ENCODE measurements around the gene SPAG5.

Gene SPAG5

DNA sequence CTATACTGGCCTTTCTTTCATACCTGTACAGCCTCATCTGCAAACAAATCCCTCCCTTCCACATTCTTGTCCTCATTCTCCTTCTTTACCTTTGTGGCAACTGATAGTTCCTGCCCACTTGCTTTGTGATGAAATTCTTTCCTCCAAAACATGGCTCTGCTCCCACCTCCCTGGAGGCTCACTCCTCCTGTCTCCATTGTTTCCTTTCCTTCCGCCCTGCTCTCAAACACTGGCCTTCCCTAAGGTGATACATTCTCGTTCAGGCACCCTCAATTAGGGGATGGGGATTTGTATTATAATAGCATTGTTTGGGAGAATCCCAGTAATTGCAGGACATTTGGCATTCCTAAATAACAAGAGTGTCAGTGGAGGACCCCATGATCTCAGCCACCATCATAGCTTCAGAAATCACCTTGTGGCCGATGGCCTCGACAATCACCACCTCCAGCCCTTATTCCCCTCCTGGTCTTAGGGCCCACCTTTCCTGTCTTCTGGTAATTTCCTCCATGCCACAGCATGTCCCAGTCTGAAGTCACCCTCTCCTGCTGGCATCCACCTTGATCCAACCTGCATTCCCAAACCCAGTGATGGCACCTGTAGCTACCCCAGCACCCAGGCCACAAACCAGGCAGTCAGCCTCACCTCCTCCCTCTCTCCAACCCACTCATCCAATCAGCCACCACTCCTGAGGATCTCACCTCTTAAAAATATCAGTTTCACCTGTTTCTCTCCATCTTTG, 54.3 kb downstream of the SPAG5 start:
- no peak for DNase-seq

DNA sequence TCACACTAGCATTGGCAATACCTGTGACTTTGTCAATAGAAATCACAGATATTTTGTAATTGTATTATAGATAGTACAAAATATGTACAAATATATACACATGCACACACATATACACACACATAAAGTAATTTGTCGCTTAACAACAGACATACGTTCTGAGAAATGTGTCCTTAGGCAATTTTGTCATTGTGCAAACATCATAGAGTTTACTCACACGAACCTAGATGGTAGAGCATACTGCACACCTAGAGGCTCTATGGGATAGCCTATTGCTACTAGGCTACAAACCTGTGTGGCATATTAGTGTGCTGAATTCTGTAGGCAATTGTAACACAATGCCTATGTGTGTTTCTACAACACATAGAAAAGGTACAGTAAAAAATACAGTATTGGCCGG, 57.4 kb downstream of the SPAG5 start:
- no peak for DNase-seq

DNA sequence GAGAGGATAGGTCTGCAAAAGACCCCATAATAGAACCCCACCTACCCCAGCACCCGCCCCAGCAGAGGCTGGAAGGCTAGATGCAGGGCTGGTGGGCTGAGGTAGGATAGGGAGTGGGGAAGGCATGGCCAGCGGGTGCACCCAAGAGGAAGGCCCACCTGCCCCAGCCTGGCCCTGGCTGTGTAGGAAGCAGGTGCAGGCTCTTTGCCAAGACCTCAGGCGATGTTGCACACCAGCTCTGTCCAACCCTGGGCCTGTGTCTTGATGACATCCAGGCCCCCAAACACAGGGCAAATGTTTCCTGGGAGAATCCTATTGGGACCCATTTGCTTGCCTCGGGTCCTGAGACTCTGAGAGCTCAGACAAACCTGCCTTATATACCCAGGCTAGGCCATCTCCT, 58.6 kb downstream of the SPAG5 start:
- DNase-seq, result no peak

DNA sequence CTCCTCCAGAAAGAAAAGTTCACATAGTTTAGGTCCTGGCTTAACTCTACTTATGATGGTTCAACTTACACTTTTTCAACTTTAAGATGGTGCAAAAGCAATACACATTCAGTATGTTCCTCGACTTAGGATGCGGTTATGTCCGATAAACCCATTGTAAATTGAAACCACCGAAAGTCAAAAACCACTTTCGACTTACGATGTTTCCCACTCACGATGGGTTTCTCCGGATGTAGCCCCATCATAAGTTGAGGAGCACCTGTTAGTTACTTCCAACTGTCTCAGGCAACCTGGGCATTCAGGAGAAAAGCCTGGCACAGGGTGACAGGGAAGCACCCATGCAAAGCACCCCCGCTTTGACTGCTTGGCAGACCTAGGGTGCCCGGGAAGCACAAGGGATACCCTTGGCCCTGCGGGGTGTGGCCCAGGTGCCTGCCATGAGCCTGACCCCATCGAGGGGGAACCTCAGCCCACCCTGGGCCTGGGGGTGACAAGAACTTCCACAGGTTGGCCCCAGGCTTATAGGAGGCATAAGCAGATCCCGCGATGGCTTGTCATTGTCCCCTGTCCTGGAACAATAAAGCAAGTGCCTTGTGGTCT, 60.4 kb downstream of the SPAG5 start:
- no peak for DNase-seq

DNA sequence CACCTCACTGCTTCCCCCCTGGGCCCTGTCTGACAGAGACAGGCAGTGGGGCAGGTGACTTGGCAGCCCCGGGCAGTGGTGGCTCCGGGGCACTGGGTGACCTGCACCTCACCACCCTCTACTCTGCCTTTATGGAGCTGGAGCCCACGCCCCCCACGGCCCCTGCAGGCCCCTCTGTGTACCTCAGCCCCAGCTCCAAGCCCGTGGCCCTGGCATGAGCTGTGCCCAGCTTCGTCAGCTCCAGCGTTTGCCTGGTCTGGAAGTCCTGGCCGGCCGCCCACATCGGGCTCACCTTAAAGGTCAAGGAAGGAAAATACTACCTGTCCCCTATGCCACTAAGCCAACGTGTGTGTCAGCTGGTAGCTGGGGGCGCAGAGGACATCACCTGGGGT, 61.6 kb downstream of the SPAG5 start:
- DNase-seq, result no peak

DNA sequence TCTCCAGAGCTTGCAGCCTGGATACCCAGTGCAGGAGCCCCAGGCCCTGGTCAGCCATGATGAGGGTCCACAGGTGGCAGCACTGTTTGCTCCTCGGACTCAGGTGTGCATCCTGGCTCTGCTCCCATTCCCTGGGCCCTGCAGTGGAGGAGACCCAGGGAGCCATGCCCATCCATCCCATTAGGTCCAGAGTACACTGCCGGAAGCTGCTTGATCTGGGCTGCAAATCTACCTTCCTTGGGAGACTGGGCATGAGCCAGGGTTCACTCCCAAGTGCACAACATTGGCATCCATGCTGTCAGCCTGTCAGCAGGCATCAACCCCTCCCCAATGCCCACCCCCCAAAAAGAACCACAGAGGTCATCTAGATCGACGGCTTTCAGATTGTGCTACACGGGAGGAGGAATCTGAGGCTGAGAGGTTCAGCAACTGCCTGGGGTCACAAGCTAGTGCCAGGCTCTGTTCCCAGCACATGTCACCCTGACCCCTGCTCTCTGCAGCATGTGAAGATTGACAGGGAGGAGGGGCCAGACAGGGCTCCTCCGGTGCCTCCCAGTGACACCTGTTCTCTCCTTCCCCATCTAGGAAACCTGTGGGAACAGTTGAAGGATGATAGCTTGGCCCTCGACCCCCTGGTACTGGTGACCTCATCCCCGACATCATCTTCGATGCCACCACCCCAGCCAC, 62.1 kb downstream of the SPAG5 start:
- DNase-seq, result no peak

DNA sequence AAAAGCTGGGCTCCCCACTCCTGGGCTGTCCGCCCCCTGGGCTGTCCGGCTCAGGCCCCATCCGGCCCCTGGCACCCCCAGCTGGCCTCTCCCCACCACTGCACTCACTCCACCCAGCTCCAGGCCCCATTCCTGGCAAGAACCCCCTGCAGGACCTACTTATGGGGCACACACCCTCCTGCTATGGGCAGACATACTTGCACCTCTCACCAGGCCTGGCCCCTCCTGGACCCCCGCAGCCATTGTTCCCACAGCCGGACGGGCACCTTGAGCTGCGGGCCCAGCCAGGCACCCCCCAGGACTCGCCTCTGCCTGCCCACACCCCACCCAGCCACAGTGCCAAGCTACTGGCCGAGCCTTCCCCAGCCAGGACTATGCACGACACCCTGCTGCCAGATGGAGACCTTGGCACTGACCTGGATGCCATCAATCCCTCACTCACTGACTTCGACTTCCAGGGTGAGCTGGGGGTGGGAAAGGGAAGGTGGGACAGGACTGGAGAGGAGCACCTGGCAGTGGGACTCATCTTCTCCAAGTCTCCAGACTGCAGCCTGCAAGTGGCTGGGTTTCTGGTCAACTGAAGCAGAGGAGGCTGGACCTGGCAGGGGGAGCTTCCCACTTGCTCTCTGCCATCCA, 64.0 kb downstream of the SPAG5 start:
- DNase-seq, result no peak

DNA sequence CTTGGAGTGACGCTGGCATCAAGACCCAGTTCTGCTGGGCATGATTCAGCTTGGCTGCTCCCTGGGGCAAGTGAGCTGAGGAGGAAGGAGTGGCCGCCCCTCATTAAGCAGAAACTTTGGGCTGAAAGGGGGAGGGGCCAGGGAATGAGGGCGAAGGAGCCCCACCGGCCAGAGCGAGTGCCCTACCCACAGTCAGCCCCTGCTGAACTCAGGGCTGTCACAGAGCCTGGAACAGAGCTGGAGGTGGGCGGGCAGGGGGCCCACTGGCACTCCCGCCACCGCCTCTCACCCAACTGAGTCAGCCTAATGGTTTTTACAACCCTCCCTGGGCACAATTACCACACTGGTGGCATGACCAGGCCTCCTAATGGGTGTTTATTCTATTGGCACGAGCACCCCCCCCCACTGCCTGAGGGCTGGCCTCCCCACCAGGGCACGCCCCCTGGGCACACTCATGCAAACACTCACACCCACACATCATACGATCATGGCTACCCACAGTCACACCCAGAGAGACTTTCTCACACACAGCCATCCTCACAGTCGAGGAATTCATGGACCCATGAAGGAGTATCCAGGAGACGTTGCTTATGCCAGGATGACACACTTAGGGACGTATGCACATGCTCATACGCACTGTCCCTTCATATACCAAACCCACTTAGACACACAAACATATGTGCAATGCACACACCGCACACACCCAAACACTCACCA, 65.6 kb downstream of the SPAG5 start:
- DNase-seq, result no peak

DNA sequence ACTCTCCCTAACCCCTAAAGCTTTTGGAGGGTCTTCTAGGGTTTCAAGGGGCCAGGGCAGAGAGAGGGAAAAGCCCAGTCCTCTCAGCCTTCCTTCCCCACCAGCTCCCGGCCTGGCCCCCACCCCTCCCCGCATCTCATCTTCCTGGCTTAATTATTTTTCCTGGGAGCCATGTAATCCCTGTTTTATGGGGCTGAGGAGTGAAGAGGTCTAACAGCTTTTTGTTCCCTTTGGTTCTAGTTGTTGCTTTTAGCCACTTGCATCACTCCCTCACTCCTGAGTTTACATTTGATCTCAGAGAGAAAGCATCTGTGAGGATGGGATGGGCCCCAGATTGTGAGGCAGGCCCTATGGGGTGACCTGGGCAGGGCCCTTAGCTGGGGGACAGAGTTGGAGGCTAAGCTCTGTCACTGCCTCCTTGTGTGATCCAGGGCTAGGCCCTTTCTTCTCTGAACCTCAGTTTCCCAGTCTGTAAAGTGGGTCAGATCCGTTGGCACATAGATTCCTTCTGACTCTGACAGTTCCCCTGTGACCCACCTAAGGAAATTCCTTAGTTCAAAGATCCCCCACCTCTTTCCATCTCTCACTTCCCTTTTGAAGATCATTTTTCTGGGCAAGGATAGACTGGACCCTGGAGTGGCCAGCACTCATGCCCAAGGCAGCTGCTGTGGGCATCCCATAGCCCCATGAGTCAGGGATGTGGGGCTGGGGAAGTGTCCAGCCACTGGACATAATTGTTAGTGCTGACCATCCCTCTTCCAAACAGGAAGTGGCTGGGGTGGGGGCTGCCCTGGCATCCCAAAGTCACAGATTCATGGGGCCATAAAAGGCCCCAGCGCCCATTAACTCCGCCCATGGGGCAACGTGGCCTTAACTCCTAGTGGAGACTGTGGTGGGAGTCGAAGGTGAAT, 66.5 kb downstream of the SPAG5 start:
- no peak for DNase-seq

DNA sequence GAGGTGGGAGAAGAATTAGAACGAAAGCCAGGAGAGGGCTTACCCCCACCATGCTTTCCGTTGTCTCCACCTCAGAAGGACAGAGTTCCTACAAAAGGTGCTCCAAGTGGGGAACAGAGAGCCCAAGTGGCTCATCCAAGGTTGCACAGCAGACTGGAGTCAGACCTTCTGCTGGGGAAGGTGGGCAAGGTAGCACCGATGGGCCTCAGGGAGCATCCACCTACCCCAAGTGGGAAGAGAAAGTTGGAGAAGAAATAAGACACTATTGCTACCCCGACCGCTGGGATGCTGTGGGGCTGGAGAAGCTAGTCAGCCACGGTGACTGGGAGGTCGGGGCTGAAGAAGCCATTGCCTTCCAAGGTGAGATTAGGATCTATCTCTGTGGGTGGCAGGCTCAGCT, 67.9 kb downstream of the SPAG5 start:
- DNase-seq, result no peak

DNA sequence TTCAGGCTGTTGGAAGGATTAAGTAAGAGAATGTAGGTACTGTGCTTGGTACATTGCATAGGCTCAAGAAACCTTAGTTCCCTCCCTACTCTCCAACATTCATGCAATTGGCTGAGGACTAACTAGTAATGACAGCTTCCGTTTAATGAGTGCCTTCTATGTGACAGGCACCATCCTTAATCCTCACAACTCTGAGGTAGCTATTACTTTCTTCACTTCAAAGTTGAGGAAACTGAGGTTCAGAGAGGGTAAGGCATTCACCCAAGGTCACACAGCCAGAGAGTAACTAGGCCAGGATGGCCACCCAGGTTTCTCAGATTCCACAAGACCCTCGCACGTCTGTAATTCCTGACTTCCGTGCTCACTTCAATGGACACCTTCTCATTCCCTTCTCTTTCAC, 68.6 kb downstream of the SPAG5 start:
- DNase-seq, result no peak

DNA sequence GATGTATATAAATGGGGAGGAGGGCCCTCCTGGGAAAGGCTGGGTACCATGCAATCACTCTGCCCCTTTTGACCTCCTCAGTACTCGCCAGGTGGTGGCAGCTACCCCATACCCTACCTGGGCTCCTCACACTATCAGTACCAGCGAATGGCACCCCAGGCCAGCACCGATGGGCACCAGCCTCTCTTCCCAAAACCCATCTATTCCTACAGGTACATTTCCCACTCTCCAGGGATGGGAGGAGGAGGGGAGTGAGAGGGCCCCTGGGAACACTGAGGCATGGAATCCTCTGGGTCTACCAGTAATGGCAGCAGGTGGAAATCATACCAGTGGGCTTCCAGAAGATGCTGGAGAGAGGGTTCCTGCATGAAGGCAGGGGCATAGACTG, 69.8 kb downstream of the SPAG5 start:
- DNase-seq, result no peak

DNA sequence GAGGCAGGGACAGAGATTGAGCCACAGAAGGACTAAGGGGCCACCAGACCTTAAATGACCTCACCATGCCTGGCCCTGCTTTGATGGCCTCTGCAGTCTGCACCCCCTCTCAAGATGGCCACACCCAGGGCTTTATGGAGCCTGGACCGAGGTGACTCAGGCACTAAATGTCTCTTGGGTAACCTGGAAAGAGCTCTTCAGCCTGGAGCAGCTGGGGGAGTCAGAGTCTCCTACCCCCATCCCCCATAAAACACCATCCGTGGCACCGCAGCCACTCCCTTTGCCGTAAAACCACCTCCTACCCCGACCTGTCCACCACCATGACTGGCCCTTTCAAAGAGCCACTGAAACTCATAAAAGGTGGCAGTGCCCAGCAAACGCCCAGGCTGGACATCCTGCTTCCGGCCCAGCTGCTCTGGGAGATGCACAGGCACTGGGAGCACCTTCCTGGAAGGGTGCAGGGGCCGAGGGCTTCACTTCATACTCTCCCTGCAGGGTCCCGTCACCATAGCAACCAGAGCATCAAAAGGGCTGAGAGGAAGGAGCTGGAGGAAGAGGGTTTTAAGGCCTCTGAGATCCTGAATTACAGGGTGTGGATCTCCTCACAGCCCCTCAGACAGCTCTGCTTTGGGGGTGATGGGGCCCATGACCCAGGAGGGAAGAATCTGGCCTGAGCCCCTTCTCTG, 70.4 kb downstream of the SPAG5 start:
- no peak for DNase-seq

DNA sequence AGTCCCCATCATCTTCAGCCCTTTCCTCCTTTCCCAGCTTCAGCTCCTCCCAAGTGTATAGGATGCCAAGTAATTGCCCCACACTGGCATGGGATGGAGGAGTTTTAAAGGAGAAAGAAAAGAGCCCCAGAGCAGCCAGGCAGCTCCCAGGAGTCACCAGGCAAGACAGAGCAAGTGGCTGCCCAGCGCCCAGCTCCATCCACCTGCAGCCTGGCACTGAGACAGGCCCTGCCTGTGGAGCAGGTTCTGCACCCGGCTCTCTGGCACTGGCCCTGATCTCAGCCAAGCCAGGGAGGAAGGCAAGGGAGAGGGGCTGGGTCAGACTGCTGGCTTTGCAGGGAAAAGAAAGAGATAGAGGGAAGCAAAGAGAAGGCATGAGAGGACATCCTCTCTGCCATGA, 71.0 kb downstream of the SPAG5 start:
- DNase-seq, result no peak

Data from AML-193 (cell line).